ENCODE data around the gene AHCY.
A peak's percentile ranks its signal among the peaks of the same experiment; 100 is the strongest.
"Not testable (repeated sequence)": the region's sequence is repeated elsewhere in the genome, so short reads cannot be mapped to it uniquely, and the experiment has no call there.

AHCY gene

GRCh38 chr20:34296468-34296867, 6.7 kb downstream of the AHCY start:
- DNase-seq (ENCODE audit: low read depth): no peak

GRCh38 chr20:34295284-34295683, 7.9 kb downstream of the AHCY start:
- DNase-seq (ENCODE audit: low read depth): no peak

GRCh38 chr20:34294563-34294962, 8.6 kb downstream of the AHCY start:
- no peak for DNase-seq (ENCODE audit: low read depth)

- no peak for DNase-seq (ENCODE audit: low read depth)
Measured at GRCh38 chr20:34293589-34293988, 9.6 kb downstream of the AHCY start.

GRCh38 chr20:34293119-34293518, 10.0 kb downstream of the AHCY start:
- no peak for DNase-seq (ENCODE audit: low read depth)

- DNase-seq (ENCODE audit: low read depth): no peak
Measured at GRCh38 chr20:34292496-34292895, 10.7 kb downstream of the AHCY start.

- DNase-seq (ENCODE audit: low read depth): no peak
Measured at GRCh38 chr20:34290471-34290870, 12.7 kb downstream of the AHCY start.

- DNase-seq (ENCODE audit: low read depth): not testable (repeated sequence)
Measured at GRCh38 chr20:34287500-34287899, 15.7 kb downstream of the AHCY start.

GRCh38 chr20:34285450-34285849, 17.7 kb downstream of the AHCY start:
- DNase-seq (ENCODE audit: low read depth): no peak

- no peak for DNase-seq (ENCODE audit: low read depth)
Measured at GRCh38 chr20:34283844-34284243, 19.3 kb downstream of the AHCY start.

- DNase-seq (ENCODE audit: low read depth): no peak
Measured at GRCh38 chr20:34282041-34282440, 21.1 kb downstream of the AHCY start.

GRCh38 chr20:34281177-34281576, 22.0 kb downstream of the AHCY start:
- DNase-seq (ENCODE audit: low read depth): no peak

- DNase-seq (ENCODE audit: low read depth): no peak
Measured at GRCh38 chr20:34274694-34275093, 28.5 kb downstream of the AHCY start.

- DNase-seq (ENCODE audit: low read depth): peak; percentile 15
Measured at GRCh38 chr20:34271956-34272355, 31.2 kb downstream of the AHCY start.

GRCh38 chr20:34269996-34270627, 33.0 kb downstream of the AHCY start:
- no peak for DNase-seq (ENCODE audit: low read depth)

- DNase-seq (ENCODE audit: low read depth): no peak
Measured at GRCh38 chr20:34268851-34269636, 34.1 kb downstream of the AHCY start.

GRCh38 chr20:34268145-34268544, 35.0 kb downstream of the AHCY start:
- DNase-seq (ENCODE audit: low read depth): no peak

- DNase-seq (ENCODE audit: low read depth): no peak
Measured at GRCh38 chr20:34264141-34264540, 39.0 kb downstream of the AHCY start.

- DNase-seq (ENCODE audit: low read depth): not testable (repeated sequence)
Measured at GRCh38 chr20:34263468-34263867, 39.7 kb downstream of the AHCY start.

- peak; percentile 10 for DNase-seq (ENCODE audit: low read depth)
Measured at GRCh38 chr20:34262488-34263288, 40.5 kb downstream of the AHCY start.

GRCh38 chr20:34260208-34260942, 42.8 kb downstream of the AHCY start:
- DNase-seq (ENCODE audit: low read depth): no peak

- no peak for DNase-seq (ENCODE audit: low read depth)
Measured at GRCh38 chr20:34256629-34257124, 46.5 kb downstream of the AHCY start.

Measured in non-pigmented ciliary epithelial cell (primary cell).